Stomach (tissue), 9 donors: Measurements from ENCODE around the gene BMPR1B. TPM values are rescaled to one million over a fixed set of nuclear protein-coding genes. Genes with fewer than 3 reads are reported as not detected.

ENCODE experiments used
- DNase-seq, 2 donors: peaks; one replicate each; pipeline versions ENCODE4 v3.0.0 to v3.0.0-alpha.2; 2013 to 2019
- H3K27ac ChIP-seq, 5 donors: fragments of 200-600 bp in 4 of 5; sonication (generic) in 4 of 5; one replicate each; pipeline ENCODE4 v1.5.1; 2013 to 2019; ENCODE audit warnings: mild to moderate bottlenecking in 1 of 5, moderate library complexity in 1 of 5
- H3K27me3 ChIP-seq, 3 donors: fragments of 200-600 bp; sonication (generic); one replicate each; pipeline ENCODE4 v1.5.1; 2017 to 2019; ENCODE audit warnings: mixed run types in 1 of 3
- H3K36me3 ChIP-seq, 4 donors: fragments of 200-600 bp; sonication (generic); 1 replicate in 3 of 4; 2 replicates in 1 of 4; pipeline ENCODE4 v1.5.1; 2016 to 2019
- H3K4me1 ChIP-seq, 4 donors: fragments of 200-600 bp; sonication (generic); one replicate each; pipeline ENCODE4 v1.5.1; 2016 to 2019
- H3K4me3 ChIP-seq, 4 donors: fragments of 200-600 bp; sonication (generic) in 3 of 4; one replicate each; pipeline ENCODE4 v1.5.1; 2016 to 2019; ENCODE audit warnings: mild to moderate bottlenecking in 1 of 4
- H3K9me3 ChIP-seq, 4 donors: fragments of 200-600 bp; sonication (generic); one replicate each; pipeline ENCODE4 v1.5.1; 2016 to 2019
- EP300 ChIP-seq: sonication (generic); formaldehyde crosslinking; IDR thresholded peaks from one replicate; pipeline ENCODE4 v1.6.1; 2017; ENCODE audit warnings: antibody characterized with exemption
- POLR2A ChIP-seq, 4 donors: fragments of 450-650 bp; IDR thresholded peaks; one replicate each; pipeline ENCODE4 v1.6.1; 2016; ENCODE audit warnings: antibody characterized with exemption in 4 of 4, control low read depth in 2 of 4, mild to moderate bottlenecking in 1 of 4, moderate library complexity in 1 of 4
- POLR2AphosphoS5 ChIP-seq, 3 donors: sonication (generic); formaldehyde crosslinking; IDR thresholded peaks; one replicate each; pipeline ENCODE4 v1.6.1; 2016; ENCODE audit warnings: antibody characterized with exemption in 3 of 3
- WGBS, 5 donors: extraction: QIAGEN DNeasy Blood & Tissue Kit in 3 of 5; methylation state at CpG; one replicate each; pipeline versions ENCODE4 v1.1.5 to v1.1.7; 2013 to 2018; 5-methylcytosine and 5-hydroxymethylcytosine counted together
- intact Hi-C: fragments of 100-400 bp; cut with DNase I; formaldehyde crosslinking; loops from one replicate; pipeline ENCODE4 v1.15.1; 2023; ENCODE audit warnings: low total_unique reads
- polyA plus RNA-seq, 3 donors: library from polyadenylated mRNA; stranded (reverse); fragments of 200-250 nt; gene quantifications; one replicate each; pipeline ENCODE4 v1.2.3, GENCODE V29; 2013
- total RNA-seq, 5 donors: library from RNA; depleted of rRNA; stranded (reverse); fragments of >200 nt; gene quantifications; one replicate each; pipeline versions ENCODE4 v1.1.0 to v1.2.3, GENCODE V29; 2014 to 2016
- TF ChIP-seq, protein P1 (sequence below), 7 experiments: fragments of 450-650 bp in 4 of 7; fragments of 200-600 bp in 3 of 7; sonication (generic) in 3 of 7; IDR thresholded peaks; one replicate each; pipeline ENCODE4 v1.5.1; 2016 to 2019; ENCODE audit warnings: antibody characterized with exemption in 7 of 7, control low read depth in 2 of 7, mild to moderate bottlenecking in 1 of 7
- donor health status: healthy with polysubstance abuse.
- donor health status: Bipolar disorder and iron deficiency.
- donor health status: healthy.

The BMPR1B gene
- total and polyA plus RNA-seq, 8 donors = 0.37 to 29.8 (median 1.5) TPM; not detected in 1

DNA sequence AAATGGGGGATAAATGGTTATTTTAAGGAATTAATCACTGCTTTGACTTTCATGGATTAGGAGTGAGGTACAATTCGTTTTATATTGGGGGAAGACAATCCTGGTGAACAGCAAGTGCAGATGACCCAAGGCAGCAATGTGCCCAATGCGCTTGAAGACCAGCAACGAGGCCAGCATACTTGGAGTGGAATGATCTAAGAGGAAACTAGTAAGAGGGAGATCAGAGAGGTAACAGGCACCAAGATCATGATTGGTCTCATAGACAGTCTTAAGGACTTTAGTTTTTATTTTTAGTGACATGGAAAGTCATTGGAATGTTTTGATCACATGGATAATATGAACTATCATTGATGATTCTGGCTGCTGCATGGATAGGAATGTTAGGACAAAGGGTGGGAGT, 90.6 kb downstream of the BMPR1B start:
- H3K4me3 ChIP-seq = no peak overlapping the region
- 74 to 90% (median 85%) methylated on average over 3 of the region's 3 CpGs for WGBS, 5 donors
- intact Hi-C loops = no loop called here
- H3K9me3 ChIP-seq = peaks cover 0 to 11% (median 4%) of the 10 kb centered on the region in 4 donors
- no peak for DNase-seq
- TF ChIP-seq POLR2AphosphoS5 (IDR thresholded peaks at IDR 0.05) = no peak
- H3K27me3 ChIP-seq = no peaks in the 10 kb centered on the region
- H3K36me3 ChIP-seq = no peaks in the 10 kb centered on the region
- no peaks in the 10 kb centered on the region for H3K4me1 ChIP-seq
- no peak overlapping the region for H3K27ac ChIP-seq

DNA sequence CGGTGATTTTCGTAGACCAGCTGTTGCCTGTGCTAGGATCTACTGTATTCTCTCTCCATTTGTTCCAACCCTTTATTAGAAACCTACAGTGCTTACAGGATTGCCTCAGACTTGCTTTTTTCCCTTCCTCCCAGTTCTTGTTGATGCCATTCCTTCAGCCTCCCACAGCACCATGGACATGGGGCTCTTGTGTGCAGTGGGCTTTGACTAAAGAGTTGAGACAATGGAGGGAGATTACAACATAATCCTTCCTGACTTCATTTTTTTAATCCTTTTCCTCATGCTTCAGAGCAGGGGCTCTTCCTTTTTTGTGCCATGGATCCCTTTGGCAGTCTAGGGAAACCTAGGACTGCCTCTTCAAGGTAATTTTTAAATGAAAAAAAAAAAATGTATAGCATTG, 92.1 kb downstream of the BMPR1B start:
- 77 to 91% (median 88%) methylated on average over 2 of the region's 2 CpGs for whole genome bisulfite sequencing, 5 donors
- intact Hi-C loops = no loop called here

DNA sequence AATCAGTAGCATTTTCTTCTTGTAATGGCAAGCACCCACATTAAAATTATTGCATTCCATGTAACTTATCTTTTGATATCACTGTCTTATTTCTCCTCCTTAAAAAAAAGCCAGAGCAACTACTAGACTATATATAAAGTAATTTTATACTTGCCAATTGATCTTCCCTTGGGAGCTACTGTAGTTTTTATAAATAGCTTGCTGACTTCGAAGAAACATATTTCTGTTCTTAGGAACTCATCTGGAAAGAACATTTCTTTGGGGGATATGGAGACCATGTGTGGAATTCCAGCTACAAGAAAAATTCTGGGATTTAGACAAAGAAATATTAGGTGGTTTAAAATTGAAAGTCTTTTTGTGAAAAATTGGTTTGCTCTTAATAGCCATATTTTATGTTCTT, 94.9 kb downstream of the BMPR1B start:
- Histone ChIP-seq H3K4me1 (no peaks in the 10 kb centered on the region), H3K36me3 (no peaks in the 10 kb centered on the region), H3K27me3 (no peaks in the 10 kb centered on the region), H3K9me3 (no peaks in the 10 kb centered on the region), H3K27ac (no peak overlapping the region), H3K4me3 (no peak overlapping the region)
- intact Hi-C loops = no loop called here
- TF ChIP-seq EP300 (no peak), POLR2AphosphoS5 (IDR thresholded peaks at IDR 0.05) (no peak), POLR2A (IDR thresholded peaks at IDR 0.05) (no peak)
- TF ChIP-seq, protein P1, sequence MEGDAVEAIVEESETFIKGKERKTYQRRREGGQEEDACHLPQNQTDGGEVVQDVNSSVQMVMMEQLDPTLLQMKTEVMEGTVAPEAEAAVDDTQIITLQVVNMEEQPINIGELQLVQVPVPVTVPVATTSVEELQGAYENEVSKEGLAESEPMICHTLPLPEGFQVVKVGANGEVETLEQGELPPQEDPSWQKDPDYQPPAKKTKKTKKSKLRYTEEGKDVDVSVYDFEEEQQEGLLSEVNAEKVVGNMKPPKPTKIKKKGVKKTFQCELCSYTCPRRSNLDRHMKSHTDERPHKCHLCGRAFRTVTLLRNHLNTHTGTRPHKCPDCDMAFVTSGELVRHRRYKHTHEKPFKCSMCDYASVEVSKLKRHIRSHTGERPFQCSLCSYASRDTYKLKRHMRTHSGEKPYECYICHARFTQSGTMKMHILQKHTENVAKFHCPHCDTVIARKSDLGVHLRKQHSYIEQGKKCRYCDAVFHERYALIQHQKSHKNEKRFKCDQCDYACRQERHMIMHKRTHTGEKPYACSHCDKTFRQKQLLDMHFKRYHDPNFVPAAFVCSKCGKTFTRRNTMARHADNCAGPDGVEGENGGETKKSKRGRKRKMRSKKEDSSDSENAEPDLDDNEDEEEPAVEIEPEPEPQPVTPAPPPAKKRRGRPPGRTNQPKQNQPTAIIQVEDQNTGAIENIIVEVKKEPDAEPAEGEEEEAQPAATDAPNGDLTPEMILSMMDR (IDR thresholded peaks at IDR 0.05) = no peak
- 54 to 86% (median 71%) methylated on average over 1 of the region's 1 CpG for WGBS, 5 donors
- peak in 1 of 2 donors; percentile 49 for DNase-seq

More for the DNA sequence above, 92.1 kb downstream of the BMPR1B start:
- Histone ChIP-seq H3K27me3 (no peaks in the 10 kb centered on the region), H3K9me3 (peaks cover 0 to 11% (median 4%) of the 10 kb centered on the region in 4 donors), H3K27ac (peak overlapping the region in 4 of 5 donors; percentile 20 to 45 (median 32)), H3K4me1 (no peaks in the 10 kb centered on the region), H3K4me3 (no peak overlapping the region), H3K36me3 (no peaks in the 10 kb centered on the region)
- DNase-seq = no peak
- TF ChIP-seq EP300 (no peak), POLR2A (IDR thresholded peaks at IDR 0.05) (no peak), POLR2AphosphoS5 (IDR thresholded peaks at IDR 0.05) (no peak)
- TF ChIP-seq, protein P1 (IDR thresholded peaks at IDR 0.05) = no peak

DNA sequence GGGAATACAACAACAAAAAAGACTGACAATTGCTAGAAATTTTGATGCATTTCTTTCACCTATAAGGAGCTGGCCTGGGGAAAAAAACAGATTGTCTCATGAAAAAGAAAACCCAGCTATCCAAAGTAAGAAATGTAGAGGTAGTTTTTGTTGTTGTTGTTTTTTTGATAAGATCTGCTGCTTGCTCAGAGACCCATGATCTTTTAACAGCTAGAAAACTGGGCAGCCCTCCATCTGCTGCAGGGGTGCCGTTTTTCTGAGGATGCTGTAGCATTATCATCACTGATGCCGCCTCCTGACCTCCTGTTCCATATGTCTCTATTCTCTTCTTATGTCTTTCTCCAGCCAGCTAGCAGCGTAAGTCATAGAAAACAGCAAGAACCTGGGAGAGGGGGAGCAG, 98.3 kb downstream of the BMPR1B start:
- intact Hi-C loops = no loop called here
- no peak for DNase-seq
- no peak for TF ChIP-seq POLR2AphosphoS5 (IDR thresholded peaks at IDR 0.05)
- TF ChIP-seq, protein P1 (IDR thresholded peaks at IDR 0.05) = no peak
- Histone ChIP-seq H3K4me1 (no peaks in the 10 kb centered on the region), H3K27ac (no peak overlapping the region), H3K27me3 (no peaks in the 10 kb centered on the region), H3K9me3 (no peaks in the 10 kb centered on the region), H3K4me3 (no peak overlapping the region), H3K36me3 (no peaks in the 10 kb centered on the region)
- WGBS, 5 donors = 72 to 90% (median 84%) methylated on average over 3 of the region's 3 CpGs

DNA sequence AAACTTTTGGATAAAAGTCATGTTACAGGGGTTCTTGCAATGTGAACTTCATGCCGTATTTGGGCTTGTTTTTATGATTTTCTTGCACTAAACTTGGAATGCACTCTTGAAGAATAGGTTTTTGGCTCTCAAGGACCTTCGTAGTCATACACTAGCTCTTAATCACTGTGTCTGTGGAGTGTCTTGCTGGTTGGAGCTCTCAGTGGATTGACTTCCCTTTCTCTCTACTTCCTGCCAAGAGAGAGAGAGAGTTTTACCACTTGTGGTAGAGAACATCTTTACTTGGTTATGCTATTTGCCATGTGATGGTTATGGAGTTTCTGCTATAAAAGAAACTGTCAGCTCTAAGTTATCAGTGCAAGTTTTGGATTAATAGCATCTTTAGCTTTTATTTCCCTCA, 112.4 kb downstream of the BMPR1B start:
- WGBS, 5 donors = 62 to 88% (median 77%) methylated on average over 2 of the region's 2 CpGs
- H3K36me3 ChIP-seq = no peaks in the 10 kb centered on the region
- TF ChIP-seq POLR2A (IDR thresholded peaks at IDR 0.05) = no peak
- H3K4me3 ChIP-seq = no peak overlapping the region
- H3K27me3 ChIP-seq = no peaks in the 10 kb centered on the region
- intact Hi-C loops = no loop called here
- peak in 1 of 2 donors; percentile 19 for DNase-seq
- no peaks in the 10 kb centered on the region for H3K9me3 ChIP-seq
- no peak overlapping the region for H3K27ac ChIP-seq
- peaks cover 0 to 7% (median 0%) of the 10 kb centered on the region in 4 donors for H3K4me1 ChIP-seq
